ENCODE measurements around the gene RYR2. TPM values are rescaled to one million over a fixed set of nuclear protein-coding genes. Genes with fewer than 3 reads are reported as not detected.
A peak's percentile ranks its signal among the peaks of the same experiment; 100 is the strongest.

RYR2 gene
- total and polyA plus RNA-seq, 2 experiments from 2014 or later = 0.50 to 0.95 TPM

- Histone ChIP-seq H3K4me3 (no peak overlapping the region), H3K79me2 (no peaks in the 10 kb centered on the region), H3K9me2 (replicated peaks; ENCODE audit: insufficient read depth) (no peaks in the 10 kb centered on the region), H2AFZ (no peak overlapping the region), H3K9me3 (ENCODE audit: low read depth) (no peaks in the 10 kb centered on the region), H3K36me3 (replicated peaks; ENCODE audit: insufficient read depth, low read depth) (no peaks in the 10 kb centered on the region), H3K4me1 (ENCODE audit: insufficient read depth) (no peaks in the 10 kb centered on the region), H4K20me1 (ENCODE audit: insufficient read depth, poor library complexity, severe bottlenecking) (no peaks in the 10 kb centered on the region), H3K27ac (no peak overlapping the region), H3K27me3 (no peaks in the 10 kb centered on the region), H3K4me2 (no peak overlapping the region)
- 95% methylated on average over 1 of the region's 1 CpG for WGBS (ENCODE audit: low lambda C conversion rate, missing lambda C conversion rate)
- no peak for DNase-seq (ENCODE audit: low spot score)
- TF ChIP-seq EZH2phosphoT487 (IDR thresholded peaks at IDR 0.05; ENCODE audit: low read depth, severe bottlenecking, unreplicated experiment) (no peak), EZH2 (IDR thresholded peaks at IDR 0.05; ENCODE audit: borderline replicate concordance) (no peak), CTCF (IDR thresholded peaks at IDR 0.05; ENCODE audit: poor library complexity) (no peak)
These were observed 99.0 kb downstream of the RYR2 start for GRCh38 chr1:237140986-237141385.

GRCh38 chr1:237141502-237141901 is 99.5 kb downstream of the RYR2 start:
- Histone ChIP-seq H3K4me3 (no peak overlapping the region), H3K79me2 (no peaks in the 10 kb centered on the region), H3K9me3 (ENCODE audit: low read depth) (no peaks in the 10 kb centered on the region), H3K27me3 (no peaks in the 10 kb centered on the region), H3K4me1 (ENCODE audit: insufficient read depth) (no peaks in the 10 kb centered on the region), H3K4me2 (no peak overlapping the region), H3K9me2 (replicated peaks; ENCODE audit: insufficient read depth) (no peaks in the 10 kb centered on the region), H3K36me3 (replicated peaks; ENCODE audit: insufficient read depth, low read depth) (no peaks in the 10 kb centered on the region), H2AFZ (no peak overlapping the region), H3K27ac (no peak overlapping the region), H4K20me1 (ENCODE audit: insufficient read depth, poor library complexity, severe bottlenecking) (no peaks in the 10 kb centered on the region)
- WGBS (ENCODE audit: low lambda C conversion rate, missing lambda C conversion rate) = 80% methylated on average over 5 of the region's 5 CpGs
- DNase-seq (ENCODE audit: low spot score) = peak; percentile 10
- TF ChIP-seq EZH2 (IDR thresholded peaks at IDR 0.05; ENCODE audit: borderline replicate concordance) (no peak), EZH2phosphoT487 (IDR thresholded peaks at IDR 0.05; ENCODE audit: low read depth, severe bottlenecking, unreplicated experiment) (no peak), CTCF (IDR thresholded peaks at IDR 0.05; ENCODE audit: poor library complexity) (no peak)

GRCh38 chr1:237145379-237146135 is 103.6 kb downstream of the RYR2 start:
- Histone ChIP-seq H3K4me3 (no peak overlapping the region), H3K9me2 (replicated peaks; ENCODE audit: insufficient read depth) (no peaks in the 10 kb centered on the region), H3K36me3 (replicated peaks; ENCODE audit: insufficient read depth, low read depth) (no peaks in the 10 kb centered on the region), H3K4me1 (ENCODE audit: insufficient read depth) (peaks cover 6% of the 10 kb centered on the region), H4K20me1 (ENCODE audit: insufficient read depth, poor library complexity, severe bottlenecking) (no peaks in the 10 kb centered on the region), H3K27ac (peak overlapping the region; percentile 13), H2AFZ (no peak overlapping the region), H3K9me3 (ENCODE audit: low read depth) (no peaks in the 10 kb centered on the region), H3K27me3 (no peaks in the 10 kb centered on the region), H3K79me2 (no peaks in the 10 kb centered on the region), H3K4me2 (peak overlapping the region; percentile 51)
- WGBS (ENCODE audit: low lambda C conversion rate, missing lambda C conversion rate) = 68% methylated on average over 4 of the region's 4 CpGs
- no peak for DNase-seq (ENCODE audit: low spot score)
- no peak for TF ChIP-seq EZH2 (IDR thresholded peaks at IDR 0.05; ENCODE audit: borderline replicate concordance)
- TF ChIP-seq EZH2phosphoT487 (IDR thresholded peaks at IDR 0.05; ENCODE audit: low read depth, severe bottlenecking, unreplicated experiment) = no peak
- TF ChIP-seq CTCF (IDR thresholded peaks at IDR 0.05; ENCODE audit: poor library complexity) = no peak

Measured in hepatocyte (in vitro differentiated cells).